GM21390 (cell line): ENCODE measurements around the gene MOCS2.
"Not testable (repeated sequence)": the region's sequence is repeated elsewhere in the genome, so short reads cannot be mapped to it uniquely, and the experiment has no call there.

ENCODE experiments used
- ATAC-seq: cut with Tn5 transposase; IDR thresholded peaks from one replicate; pipeline ENCODE4 v1.9.1; 2021; ENCODE audit not compliant: unreplicated experiment

Gene MOCS2, protein sequence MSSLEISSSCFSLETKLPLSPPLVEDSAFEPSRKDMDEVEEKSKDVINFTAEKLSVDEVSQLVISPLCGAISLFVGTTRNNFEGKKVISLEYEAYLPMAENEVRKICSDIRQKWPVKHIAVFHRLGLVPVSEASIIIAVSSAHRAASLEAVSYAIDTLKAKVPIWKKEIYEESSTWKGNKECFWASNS

DNA sequence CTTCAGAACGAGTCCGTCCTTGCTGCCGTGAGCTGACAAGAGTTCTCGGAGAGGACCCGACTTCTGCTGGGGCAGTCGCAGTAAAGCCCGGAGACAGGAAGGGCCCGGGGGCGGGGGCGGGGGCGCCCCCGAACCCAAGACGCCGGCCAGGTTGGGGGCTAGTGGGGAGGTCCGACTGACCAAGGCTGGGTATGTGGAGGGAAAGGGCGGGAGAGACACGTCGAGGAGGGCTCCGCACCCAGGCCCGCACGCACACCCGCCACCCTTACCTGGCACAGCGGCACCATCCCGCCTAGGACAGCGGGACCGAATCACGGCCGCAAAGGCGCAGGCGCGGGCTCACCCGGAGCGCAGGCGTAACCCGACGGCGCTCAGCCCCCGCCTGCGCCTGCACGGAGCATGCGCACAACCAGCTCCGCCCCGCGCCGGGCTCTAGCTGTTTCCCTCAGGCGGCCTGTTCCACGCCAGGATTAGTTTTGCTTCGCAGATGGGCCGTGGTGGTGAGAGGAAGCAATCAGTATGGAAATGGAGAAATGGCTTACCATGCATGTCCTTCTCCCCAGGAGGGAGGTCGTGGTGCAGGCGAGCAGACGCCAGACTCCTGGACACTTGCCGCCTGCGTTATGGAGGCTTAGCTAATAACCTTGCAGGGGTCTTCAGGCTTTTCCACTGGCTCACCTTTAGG is at the start of gene MOCS2:
TSS of gene MOCS2 (minus strand) at position 315 of the 685 bp plus-strand sequence. CDS start 2,583 bp downstream, outside the sequence.
- peak; percentile 96 for ATAC-seq

GRCh38 chr5:53151713-53152458 is 42.3 kb upstream of the MOCS2 start:
- no peak for ATAC-seq

- ATAC-seq: no peak
These were observed 23.5 kb upstream of the MOCS2 start for GRCh38 chr5:53133020-53133419.

DNA sequence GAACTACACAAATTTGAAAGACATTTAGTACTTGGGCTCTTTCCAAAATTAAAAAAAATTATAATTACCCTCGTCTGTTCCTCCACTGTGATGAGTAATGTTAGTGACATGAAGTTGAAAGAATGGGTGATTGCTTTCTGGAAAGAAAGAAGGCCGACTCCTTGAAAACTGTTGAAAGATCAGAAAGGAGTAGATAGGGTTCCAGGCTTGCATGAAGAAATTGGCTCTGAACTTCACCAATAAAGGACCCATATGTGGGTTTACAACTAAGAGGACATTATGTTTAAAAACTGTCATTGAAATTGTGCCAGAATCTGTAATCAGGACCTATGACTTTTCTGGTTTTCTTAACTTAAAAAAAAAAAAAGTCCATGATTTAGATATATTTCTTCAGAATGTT is 20.7 kb upstream of the MOCS2 start:
- ATAC-seq: no peak

DNA sequence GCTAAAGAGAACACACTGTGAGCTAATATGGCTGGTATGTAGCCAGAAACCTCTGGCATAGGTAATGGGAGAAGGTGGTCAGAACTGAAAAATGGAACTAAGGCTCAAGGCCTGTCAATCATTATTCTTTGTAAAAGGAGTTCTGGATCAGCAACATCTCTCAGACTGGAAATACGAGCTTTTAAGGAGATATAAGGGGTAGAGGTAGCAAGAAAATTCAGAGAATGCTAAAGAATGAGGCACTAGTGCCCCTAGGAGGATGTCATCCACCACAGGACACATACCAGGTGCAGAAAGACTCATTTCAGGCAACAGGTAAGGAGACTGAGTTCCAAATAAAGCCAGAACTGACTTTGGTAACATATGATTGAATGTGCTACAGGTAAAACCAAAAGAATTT is 18.9 kb upstream of the MOCS2 start:
- no peak for ATAC-seq

GRCh38 chr5:53127107-53127506 is 17.6 kb upstream of the MOCS2 start:
- ATAC-seq: no peak

- ATAC-seq: no peak
These were observed 17.0 kb upstream of the MOCS2 start for GRCh38 chr5:53126521-53126920.

GRCh38 chr5:53123702-53124101 is 14.1 kb upstream of the MOCS2 start:
- ATAC-seq: no peak

- ATAC-seq: no peak
These were observed 10.6 kb upstream of the MOCS2 start for GRCh38 chr5:53120165-53120564.

DNA sequence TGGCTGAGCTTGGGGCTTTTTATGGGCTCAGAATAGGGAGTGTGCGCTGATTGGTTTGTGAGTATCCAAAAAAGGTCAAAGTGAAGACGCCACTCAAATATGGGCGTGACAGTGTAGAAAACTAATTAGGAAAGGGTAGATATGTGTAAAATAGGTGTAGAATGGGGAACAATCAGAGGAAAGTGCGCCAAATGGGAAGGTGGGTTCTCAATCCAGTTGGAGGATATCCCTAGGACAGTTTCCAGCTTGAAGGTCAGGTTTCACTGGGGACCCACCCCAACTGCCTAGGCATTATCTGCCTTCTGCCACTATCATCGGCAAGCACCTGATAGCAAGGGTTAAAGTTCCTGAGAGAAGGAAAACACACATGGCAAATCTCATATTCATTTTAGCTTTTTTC is 9.3 kb upstream of the MOCS2 start:
- ATAC-seq: no peak

GRCh38 chr5:53116597-53116996 is 7.0 kb upstream of the MOCS2 start:
- no peak for ATAC-seq

GRCh38 chr5:53114988-53115387 is 5.4 kb upstream of the MOCS2 start:
- no peak for ATAC-seq

GRCh38 chr5:53113947-53114346 is 4.4 kb upstream of the MOCS2 start:
- ATAC-seq: no peak

GRCh38 chr5:53112909-53113308 is 3.4 kb upstream of the MOCS2 start:
- ATAC-seq: no peak

DNA sequence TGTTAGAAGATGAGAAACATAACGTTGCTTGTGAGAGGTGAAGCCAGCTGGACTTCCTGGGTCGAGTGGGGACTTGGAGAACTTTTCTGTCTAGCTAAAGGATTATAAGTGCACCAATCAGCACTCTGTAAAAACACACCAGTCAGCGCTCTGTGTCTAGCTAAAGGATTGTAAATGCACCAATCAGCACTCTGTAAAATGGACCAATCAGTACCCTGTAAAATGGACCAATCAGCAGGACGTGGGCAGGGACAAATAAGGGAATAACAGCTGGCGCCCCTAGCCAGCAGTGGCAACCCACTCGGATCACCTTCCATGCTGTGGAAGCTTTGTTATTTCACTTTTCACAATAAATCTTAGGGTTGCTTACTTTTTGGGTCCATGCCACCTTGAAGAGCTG is 2.8 kb upstream of the MOCS2 start:
- ATAC-seq: not testable (repeated sequence)

GRCh38 chr5:53111139-53111538 is 1.6 kb upstream of the MOCS2 start:
- ATAC-seq: no peak

GRCh38 chr5:53110156-53110555 is 599 bp upstream of the MOCS2 start:
- ATAC-seq: no peak

- peak; percentile 9 for ATAC-seq
These were observed 508 bp downstream of the MOCS2 start for GRCh38 chr5:53109056-53109442.

DNA sequence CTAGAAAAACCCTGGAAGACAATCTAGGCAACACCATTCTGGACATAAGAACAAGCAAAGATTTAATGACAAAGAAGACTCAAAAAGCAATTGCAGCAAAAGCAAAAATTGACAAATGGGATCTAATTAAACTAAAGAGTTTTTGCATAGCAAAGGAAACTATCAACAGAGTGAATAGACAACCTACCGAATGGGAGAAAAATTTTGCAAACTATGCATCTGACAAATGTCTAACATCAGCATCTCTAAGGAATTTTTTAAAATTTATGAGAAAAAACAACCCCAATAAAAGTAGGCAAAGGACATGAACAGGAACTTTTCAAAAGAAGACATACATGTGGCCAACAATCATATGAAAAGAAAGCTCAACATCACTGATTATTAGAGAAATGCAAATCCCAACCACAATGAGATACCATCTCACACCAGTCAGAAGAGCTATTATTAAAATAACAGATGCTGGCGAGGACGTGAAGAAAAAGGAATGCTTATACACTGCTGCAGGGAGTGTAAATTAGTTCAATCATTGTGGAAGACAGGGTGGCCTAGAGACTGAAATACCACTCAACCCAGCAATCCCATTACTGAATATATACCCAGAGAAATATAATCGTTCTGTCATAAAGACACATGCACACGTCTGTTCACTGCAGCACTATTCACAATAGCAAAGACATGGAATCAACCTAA is 3.8 kb downstream of the MOCS2 start:
- ATAC-seq: no peak

- ATAC-seq: no peak
These were observed 9.0 kb downstream of the MOCS2 start for GRCh38 chr5:53100606-53101005.

DNA sequence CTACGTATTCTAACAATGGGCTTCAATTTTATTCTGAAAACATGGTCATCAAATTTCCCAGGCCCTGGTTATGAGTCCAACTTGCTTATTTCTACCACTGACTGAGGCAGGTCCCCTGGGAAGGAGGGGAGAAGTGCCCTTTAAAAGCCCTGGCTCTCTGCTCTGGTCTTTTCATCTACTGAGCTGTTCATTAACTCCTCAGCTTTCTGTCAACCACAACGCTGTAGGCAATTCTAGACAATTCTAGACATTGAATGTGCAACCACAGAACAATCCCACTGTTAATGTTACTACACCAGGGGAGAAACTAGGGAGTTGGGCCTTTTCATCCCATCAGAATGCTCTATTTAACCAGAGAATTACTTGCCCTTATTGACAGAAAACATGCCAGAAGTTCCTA is 10.0 kb downstream of the MOCS2 start:
- ATAC-seq: no peak
